ENCODE measurements around the gene RPS27L. TPM values are rescaled to one million over a fixed set of nuclear protein-coding genes. Genes with fewer than 3 reads are reported as not detected.

Gene RPS27L
- total RNA-seq, result 111 TPM

DNA sequence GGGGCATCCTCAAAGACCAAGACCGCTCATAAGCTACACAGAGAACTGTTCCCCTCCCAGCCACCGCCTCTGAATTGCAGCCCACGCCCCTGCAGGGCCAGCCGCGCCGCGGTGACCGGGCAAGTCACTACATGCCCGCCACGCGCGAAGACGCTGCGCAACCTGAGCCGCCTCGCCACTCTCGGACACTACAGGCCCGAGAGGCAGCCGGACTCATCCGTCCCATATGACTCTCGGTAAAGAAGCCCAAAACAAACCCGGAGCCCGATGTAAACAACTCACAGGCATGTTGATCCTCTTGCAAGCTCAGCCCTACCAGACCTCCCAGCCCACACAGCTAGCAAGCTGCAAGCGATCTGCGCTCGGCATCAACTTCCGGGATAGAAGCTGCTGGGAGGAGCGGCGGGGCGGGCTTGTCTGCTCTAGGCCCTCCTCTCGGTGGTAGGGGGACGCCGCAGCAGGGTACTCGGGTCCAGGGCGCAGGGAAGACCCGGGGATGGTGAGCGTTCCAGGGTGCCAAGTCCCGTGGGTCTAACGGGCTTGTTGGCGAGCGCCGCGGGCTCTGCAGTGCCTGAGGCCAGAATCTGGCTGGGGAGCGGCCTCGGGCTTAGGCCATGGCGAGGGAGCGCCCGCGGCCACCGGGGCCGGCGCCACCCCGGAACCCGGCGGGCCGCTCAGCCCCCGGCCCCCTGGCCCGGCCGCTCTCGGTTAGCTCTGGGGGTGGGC is at the start of gene RPS27L:
TSS of gene RPS27L (minus strand) at position 360 of the 726 bp plus-strand sequence. CDS start at position 288, 72 bp downstream.
- DNase-seq (ENCODE audit: low spot score), result peak; percentile 94

DNA sequence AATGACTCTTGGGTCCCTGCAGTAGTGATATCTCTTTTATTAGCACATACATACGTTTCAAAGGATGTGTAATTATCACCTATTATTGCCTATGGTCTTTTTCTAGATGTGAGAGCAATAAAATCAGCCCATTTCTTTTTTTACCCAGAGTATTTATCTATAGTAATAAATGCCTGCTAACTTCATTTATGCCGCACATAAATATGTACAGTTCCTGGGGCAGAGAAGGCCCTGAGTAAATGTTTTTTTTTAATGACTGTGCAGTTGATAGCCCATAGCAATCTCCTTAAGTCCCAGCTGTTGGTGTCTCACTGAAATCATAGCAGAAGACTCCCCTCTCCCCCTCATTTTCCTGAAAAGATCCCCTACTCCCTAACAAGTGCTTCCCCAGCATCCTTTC is 48.8 kb upstream of the RPS27L start:
- DNase-seq (ENCODE audit: low spot score), result no peak

DNA sequence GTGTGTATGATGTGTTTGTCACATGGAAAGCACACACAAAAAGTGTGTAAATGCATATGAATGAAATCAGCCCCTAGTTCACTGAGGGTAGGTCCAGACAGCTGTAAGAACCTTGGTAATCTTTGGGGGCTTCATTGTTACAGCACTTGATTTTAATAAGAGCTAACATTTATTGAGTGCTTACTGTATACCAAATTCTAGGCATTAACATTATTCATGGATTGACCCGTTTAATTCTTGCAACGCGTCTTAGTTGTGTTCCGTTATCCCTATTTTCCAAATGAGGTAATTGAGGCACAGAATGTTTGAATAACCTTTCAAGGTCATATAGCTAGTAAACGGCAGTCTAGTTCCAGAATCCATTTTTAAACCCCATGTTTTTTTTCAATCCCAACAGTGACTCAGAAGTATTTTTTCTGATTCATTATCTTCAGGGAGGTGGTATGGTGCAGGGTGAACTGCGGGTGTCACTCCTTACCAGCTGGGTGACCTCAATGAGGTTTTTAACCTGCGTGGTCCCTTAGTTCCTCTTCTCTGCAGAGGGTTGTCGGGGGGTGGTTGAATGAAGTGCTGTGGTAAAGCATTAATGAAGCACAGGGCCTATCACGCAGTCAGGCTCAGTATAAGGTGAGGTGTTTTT is 46.3 kb upstream of the RPS27L start:
- no peak for DNase-seq (ENCODE audit: low spot score)

DNA sequence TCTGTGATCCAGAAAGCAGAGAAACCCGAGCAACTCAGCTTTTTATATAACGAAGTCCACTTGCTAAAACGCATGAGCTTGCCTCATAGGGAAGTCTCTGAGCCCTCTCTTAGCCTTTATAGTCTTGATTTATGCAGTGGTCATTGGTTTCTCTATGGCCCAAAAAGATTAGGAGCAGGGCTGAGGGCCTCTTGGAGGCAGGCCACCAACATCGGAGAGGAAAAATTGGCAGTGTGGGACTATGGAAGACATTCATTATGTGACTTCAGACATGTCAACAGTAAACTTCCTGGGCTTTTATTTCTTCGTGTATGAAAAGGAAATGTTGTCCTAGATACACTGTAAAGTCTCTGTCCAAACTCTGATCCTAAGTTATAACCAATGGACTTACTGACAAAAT is 45.6 kb upstream of the RPS27L start:
- DNase-seq (ENCODE audit: low spot score), result no peak

DNA sequence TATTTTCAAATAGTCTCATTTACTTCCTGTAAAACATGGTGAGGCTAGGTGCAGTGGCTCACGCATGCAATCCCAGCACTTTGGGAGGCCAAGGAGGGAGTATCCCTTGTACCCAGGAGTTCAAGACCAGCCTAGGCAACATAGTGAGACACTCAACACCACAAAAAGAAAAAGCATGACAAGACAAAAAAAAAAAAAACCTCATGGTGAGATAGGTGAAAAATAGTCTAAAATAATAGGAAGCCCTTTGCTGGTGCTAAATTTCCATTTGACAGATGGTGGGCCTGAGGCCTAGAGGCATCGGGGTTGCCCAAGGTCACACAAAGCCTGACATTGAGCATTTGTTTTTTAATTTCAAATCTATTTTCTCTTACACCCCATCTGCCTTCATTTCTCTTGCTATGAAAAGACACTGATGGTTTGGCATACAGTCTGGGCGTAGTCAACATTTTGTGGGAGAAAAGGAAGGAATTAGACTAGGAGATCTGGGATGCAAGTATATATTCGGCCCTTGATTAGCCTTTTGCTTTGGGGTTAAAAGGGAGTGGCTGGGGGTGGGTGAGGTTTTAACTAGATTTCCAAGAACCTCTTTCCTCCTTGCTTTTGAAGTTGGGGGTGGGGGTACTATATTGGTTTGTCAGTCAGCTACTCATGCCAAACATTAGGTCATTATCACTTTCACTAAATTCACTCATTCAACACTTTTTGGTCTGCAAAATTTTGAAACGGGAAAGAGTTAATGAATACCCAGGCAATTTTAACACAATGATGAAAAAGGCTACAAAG is 43.4 kb upstream of the RPS27L start:
- no peak for DNase-seq (ENCODE audit: low spot score)

DNA sequence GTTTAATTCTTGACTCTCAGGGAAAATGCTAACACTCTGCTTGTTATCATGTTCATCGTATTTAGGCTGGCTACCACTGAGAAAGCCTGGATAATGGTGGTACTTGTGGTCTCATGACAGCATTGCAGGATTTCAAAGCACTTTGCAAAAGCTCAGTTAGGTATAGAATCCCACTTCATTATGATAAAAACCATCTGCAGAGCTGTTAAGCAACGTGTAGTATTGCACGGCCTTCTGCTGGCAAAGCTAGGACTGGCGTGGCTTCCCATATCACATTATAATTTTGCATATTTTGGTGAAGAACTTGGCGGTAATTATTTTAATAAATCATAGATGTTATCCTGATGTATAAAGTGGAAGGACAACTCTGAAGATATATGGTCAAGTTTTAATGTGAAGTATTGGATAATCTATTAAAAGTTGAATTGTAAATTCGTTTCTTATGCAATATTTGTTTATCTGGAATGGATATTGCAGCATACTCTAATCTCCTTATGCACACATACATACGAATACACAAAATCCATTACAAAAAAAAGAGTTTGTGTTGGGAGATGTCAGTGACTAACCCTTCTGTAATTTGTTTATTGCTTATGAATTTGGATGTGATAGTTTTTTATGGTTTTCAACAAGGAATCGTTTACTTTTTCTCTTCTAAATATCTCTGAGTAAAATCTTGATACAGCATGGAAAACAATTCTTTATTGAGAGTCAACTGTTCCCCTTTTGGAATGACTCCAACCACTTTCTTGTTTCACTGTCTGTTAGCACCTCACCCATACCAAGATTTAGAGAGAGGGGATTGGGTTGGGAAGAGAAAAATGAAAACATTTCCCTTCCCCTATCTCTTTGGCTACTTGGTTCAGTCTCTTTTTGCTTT is 41.3 kb upstream of the RPS27L start:
- no peak for DNase-seq (ENCODE audit: low spot score)

DNA sequence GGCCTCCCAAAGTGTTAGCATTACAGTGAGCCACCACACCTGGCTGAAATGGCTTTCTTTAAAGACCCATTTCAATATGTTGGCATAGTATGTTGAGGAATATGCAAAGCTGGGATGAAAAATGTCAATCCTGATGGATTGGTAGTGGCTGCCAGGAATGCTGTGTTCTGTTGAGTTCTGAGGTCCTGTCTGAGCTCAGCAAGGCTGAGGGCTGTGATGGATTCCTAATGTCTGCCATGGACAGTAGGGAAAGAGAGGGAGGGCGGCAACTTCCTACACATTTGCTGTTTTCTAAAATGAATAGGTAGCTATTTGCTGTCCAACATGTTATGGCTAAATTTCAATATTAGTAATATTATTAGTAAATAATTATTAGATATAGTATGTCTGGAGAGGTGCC is 40.3 kb upstream of the RPS27L start:
- DNase-seq (ENCODE audit: low spot score), result no peak

DNA sequence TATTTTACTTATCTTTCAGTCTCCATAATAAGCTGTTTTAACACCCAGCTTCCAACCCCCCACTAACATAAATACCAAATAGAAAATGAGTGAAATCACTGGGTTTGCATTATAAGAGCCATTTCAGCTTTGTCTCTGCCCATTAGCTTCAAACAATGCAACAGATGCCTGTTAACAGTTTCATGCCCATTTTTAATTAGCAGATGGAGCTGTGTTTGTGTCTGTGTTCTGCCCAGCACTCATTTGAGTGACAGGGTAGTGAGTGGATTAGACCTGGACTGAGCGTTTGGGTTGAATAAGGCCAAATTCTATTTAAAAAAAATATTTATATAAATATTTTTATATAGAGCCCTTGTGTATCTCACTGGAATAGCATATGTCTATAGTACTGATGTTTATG is 39.6 kb upstream of the RPS27L start:
- DNase-seq (ENCODE audit: low spot score), result no peak

DNA sequence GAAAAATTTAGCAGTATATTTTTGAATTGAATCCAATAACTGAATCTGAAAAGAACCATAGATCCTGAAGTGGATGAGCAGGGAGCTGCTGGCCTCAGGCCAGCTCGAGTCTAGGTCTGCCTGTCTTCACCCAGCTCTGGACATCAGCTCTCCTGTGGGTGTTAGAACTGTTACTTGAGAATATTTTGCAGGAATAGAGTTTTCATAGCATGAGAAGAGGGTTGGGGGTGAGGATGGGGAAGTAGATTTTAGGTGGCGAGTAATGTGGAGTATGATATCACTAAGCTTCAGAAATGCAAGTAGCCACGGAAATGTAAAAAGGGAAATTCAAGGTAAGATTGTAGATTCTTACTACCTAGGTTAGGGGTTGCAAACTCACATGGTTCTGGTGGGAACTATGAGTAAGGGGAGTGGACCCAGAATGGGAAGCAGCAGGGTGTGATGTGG is 38.3 kb upstream of the RPS27L start:
- DNase-seq (ENCODE audit: low spot score), result no peak

DNA sequence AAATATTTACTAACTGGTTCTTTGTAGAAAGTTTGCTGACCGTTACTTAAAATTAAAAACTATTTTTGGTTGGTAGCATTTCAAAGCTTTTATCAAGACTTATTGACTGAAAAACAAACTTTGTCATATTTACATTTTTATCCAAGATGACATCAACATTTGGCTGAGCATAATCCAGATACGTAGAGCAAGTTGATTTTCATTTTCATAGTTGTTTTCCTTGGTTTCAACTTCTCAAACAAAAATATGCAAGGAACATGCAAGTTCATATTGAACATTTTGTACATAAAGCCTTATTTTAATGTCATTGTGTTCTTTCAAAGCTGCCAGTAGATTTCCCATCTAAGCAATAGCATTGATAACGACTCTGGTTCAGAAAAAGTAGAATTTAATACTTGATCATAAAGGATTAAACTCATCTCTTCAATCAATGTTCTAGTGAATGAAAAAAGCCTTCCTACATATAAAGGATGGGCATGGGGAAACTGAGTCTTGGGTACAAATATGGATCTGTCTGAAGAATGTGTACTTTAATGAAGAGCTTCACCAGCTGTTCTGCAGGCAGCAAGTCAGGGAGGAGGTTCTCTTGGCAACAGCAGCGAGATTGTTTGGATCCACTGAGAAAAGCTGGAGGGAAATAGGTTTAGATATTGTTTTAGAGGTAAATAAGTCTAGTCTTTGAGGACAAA is 37.7 kb upstream of the RPS27L start:
- DNase-seq (ENCODE audit: low spot score), result no peak

DNA sequence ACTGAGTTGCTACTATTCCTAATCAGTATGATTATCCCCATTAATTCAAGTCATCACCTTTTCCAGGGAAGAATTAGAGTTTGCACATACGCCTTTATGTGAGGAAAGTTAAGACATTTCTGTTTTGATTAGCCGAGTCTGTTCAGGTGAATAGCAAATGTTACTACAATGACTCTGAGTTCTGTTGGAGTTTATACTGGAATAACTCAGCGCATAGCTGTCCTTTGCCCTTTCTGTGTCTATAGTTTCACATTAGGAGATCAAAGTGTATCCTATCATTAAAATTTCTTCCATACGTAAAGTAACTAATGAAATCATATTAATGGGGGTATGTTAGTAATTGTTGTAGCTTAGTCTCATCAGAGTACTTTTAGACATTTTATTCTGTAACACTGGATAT is 37.0 kb upstream of the RPS27L start:
- DNase-seq (ENCODE audit: low spot score), result no peak

DNA sequence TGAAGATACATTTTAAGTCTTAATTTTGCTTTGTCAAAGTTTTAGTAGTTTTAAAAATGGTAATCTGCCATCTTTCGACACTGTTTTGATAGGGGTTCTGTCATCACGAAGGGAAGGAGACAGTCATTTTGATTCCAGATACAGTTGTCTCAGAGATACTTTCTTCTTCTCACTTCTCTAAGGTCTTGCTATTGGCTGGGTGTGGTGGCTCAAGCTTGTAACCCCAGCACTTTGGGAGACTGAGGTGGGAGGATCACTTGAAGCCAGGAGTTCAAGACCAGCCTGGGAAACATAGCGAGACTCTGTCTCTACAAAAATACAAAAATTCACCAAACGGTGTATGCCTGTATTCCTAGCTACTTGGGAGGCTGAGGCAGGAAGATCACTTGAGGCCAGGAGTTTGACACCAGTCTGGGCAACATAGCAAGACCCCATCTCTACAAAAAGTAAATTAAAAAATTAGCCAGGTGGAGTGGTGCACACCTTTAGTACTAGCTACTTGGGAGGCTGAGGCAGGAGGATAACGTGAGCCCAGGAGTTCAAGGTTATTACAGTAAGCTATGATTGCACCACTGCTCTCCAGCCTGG is 35.4 kb upstream of the RPS27L start:
- no peak for DNase-seq (ENCODE audit: low spot score)

DNA sequence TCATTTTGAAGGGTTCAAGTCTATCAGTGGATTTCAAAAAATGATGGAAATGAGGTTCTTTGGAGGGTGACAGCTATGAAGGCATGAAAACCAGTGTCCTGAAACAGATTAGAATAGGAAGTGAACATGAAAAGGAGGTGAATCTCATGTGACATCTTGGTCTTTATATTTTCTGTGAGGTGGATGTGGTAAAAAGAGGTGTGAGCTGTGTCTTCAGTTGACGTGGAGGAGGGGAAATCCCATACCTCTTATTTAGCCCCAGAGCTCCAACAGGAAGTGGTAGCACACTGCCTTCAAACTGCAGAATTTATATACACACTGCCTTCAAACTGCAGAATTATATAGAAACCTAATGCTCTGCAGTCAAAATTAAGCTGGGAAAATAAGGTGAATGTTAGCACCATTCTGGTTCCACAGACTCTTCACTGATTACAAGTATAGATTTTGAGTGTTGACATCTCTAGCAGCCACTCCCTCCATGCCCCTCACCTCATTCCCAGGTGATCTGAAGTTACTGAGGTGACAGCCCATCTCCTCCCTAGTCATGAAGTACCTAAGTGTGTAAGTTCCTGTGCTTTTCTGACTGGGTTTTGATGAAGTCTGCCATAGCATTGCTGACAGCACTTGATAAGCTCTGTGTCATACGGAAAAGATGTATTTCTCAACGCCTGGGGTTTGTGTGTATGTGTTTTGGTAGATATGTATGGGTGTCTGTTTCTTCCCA is 34.8 kb upstream of the RPS27L start:
- no peak for DNase-seq (ENCODE audit: low spot score)

DNA sequence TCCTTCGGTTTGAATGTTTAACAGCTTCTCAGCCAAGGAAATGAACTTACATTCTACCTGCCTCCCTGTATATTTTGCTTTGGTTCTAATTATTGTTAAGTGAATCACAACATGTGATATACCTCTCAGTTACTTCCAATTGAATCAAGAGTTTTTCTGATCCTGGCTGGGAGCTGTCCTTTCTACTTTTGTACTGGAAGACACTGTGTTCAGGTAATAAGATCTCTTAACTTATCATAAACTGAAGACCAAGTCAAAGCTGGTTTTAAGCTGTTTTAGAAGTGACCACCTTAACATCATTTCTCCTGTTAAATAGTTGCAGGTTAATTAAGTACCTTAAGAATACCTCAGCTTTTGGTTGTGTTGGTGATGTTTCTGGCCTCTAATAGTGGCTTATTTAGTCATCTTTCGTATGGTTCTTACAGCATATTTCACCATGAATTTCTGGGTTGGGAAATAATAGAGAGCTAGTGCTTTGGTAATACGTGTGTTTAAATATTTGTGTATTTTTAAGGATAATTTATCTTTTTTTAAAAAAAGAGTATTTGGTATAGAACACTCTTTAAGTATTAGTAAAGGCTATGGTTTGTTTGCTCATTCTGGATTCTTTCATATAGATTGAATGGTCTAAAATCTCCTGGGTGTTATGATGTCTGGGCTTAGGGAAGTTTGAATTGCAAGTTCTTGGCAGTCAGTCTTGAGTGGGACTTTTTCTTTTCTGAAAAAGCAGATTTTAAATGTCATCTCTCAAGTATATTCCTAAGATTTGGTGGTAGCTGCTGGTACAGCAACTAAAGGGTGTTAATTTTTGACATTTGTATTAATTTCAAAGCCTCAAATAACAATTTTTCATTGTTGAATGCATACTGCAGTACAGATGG is 33.7 kb upstream of the RPS27L start:
- no peak for DNase-seq (ENCODE audit: low spot score)

DNA sequence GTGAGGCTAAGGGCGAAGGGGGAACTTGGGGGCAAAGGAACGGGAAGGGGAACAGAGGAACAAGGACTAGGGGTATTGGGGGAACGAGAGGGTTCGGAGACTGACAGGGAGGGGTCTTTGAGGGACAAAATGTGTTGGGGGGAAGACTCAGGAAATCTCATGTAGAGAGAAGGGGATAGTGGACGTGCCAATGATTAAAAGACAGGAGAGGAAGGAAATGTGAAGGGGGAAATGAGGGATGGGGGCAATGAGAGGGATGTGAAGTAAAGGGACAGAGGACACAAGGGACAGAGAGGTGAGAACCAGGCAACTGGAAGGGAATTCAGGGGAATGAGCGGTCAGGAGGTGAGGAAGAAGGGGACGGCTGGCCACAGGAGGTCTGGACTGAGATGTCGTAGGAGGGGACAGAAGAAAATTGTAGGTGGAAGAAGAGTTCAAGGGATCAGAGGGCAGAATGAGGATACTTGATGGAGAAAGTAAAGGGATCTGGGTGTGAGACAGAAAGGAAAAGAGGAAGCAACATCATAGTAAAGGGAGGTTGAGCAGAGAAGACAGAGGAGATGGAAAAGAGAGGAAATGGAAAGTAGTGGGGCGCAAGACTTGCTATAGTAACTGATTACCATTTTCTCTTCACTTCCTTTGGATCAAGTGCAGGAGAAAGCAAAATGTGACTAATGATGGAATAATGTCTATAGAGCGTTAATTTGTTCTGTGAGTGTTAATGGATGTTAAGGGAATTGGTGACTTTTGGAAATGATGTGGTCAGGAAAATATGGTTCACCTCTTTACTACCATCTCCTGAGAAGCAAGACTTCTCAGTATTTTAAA is 32.9 kb upstream of the RPS27L start:
- DNase-seq (ENCODE audit: low spot score), result no peak

DNA sequence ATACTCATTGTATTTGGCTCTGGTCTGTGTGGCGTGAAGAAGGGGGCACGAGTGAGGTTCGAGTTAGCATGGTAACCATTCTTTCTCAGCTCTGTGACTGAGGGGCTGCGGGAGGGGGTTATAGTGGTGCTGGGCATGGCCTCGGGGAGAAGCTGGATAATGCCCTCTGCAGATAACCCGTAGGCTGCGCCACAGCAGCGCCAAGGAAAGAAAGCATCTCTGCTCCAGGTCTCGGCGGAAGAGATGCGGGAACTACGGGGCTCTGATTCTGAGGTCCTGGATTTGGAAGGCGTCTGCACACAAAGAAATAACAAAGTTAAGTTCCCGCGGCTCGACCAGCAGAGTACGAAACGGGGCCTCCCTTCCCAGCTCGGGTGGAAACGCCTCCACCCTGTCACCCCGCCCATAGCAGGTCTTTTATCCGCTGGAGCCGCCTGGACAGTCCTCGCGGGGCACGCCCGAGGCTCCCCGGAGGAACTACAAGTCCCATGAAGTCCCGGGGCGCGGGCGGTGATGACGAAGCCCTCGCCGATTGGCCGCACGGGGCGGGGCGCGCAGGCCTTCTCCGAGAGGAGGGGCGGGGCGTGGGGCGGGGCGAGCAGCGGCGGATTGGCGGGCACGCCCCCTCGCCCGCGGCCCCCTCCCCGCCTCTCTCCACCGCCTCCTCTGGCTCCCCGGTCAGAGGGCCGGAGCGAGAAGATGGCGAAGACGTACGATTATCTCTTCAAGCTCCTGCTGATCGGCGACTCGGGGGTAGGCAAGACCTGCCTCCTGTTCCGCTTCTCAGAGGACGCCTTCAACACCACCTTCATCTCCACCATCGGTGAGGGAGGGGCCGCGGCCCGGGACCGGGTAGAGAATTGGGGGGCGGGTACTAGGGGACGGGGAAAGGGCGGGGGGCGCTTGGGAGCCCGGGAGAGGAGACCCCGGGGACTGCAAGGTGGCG is 31.9 kb upstream of the RPS27L start, which contains the start of gene RAB8B:
TSS of gene RAB8B (plus strand) at position 681 of the 946 bp plus-strand sequence. CDS start at position 700, 19 bp downstream.
- DNase-seq (ENCODE audit: low spot score), result peak; percentile 98

All from ureter (tissue), 1 donor.